GM21447 (cell line): ENCODE measurements around the gene RETREG2.
A peak's percentile ranks its signal among the peaks of the same experiment; 100 is the strongest.

Experiments
- ATAC-seq: cut with Tn5 transposase; IDR thresholded peaks from one replicate; pipeline ENCODE4 v1.9.1; 2021; ENCODE audit not compliant: unreplicated experiment

RETREG2 gene, protein sequence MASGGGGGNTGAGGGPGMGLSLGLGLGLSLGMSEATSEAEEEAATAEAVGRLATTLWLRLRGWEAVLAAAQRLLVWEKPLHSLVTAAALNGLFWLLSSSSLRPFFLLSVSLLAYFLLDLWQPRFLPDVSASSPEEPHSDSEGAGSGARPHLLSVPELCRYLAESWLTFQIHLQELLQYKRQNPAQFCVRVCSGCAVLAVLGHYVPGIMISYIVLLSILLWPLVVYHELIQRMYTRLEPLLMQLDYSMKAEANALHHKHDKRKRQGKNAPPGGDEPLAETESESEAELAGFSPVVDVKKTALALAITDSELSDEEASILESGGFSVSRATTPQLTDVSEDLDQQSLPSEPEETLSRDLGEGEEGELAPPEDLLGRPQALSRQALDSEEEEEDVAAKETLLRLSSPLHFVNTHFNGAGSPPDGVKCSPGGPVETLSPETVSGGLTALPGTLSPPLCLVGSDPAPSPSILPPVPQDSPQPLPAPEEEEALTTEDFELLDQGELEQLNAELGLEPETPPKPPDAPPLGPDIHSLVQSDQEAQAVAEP

DNA sequence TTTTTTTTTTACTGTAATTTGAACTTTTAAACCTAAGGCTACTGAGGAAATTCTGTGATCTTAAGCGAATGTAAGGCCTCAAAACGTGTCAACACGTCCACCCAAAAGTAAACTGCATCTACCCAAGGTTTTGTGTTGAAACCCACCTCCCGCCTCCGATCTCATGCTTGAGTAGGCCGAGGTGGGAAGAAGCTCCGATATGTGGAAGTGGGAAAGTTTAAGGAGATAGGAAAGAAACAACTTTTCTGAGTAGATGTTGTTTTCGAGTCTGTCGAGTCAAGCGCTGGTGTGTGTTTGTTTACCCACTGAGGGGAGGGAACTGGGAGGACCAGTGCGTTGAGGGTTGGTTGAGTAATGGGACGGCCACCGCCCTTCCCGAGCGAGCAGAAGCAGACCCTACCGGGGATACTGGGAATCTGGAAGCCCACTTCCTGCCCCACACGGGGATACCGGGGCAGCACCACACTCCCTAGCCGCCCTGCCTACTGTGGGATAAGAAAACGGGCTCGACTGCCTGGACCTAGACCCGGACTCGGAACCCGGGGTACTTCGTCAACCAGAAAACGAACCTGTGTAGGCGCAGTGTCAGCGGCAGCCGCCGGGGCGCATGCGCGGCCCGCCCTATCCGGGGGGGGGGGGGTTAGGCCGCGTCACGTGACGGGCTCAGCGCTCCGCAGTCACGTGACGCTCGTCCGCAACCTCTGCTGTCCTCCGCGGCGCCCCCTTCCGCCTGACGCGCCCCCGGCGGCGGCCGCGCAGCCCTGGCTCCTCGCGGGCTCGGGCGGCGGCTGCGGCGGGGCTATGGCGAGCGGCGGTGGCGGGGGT, at the start of gene RETREG2:
RETREG2 (plus strand) TSS at position 724 of the 825 bp plus-strand sequence; CDS start at position 802, 78 bp downstream.
- ATAC-seq, result peak; percentile 36

- ATAC-seq, result no peak
These were observed 49.7 kb upstream of the RETREG2 start for GRCh38 chr2:219128396-219128795.

- ATAC-seq, result no peak
These were observed 48.5 kb upstream of the RETREG2 start for GRCh38 chr2:219129589-219129988.

DNA sequence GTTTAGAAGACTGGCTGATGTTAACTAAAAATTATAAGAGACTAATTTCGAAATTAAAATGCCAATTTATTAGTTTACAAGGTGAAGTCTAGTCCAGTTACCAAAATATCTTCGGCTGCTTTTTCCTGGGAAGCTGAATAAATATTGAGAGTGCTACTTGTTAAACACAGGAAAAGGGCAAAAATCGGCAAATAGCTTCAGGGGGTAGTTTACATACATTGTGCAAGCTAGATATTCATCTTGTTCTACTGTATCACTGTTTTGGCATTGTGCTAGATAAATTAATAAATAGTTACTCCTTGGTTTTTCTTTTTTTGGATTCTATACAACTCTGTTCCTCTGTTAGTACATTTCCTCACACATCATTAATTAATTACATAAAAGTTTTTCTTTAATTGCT, 46.7 kb upstream of the RETREG2 start:
- ATAC-seq, result no peak

DNA sequence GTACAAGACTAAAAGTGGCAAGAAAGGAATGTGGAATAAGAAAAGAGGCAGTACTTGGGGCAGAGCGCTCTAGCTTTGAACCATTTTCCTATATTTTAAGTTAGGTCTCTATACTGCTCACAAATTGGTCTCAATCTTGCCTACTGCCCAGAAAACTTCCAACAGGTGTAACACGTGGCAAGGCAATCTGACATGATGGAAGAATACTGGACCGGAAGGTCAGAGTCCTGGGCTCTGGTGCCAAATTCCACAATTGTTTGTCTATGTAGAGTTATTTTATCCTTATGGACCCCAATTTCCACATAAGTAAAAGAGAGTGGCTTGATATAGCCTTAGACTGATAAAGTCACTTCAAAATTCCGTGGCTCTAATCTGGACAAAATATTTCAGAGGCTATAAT, 46.3 kb upstream of the RETREG2 start:
- ATAC-seq, result no peak

DNA sequence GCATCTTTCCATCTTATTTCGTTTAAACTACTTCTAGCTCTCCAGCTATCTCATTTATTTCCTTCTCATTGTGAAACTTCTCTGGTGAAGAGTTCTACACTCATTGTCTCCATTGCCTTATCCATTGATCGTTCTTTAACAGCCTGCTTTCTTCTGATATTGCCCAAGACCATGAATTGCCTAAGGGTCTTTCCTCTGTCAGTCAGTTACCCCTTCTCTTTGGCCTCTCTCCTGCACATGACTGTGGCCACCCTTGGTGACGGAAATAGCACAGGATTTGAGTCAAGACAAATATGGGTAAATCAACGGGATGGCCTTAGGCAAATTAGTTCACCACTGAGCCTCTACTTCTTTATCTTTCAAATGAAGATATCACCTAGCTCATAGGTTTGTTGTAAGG, 44.1 kb upstream of the RETREG2 start:
- no peak for ATAC-seq

DNA sequence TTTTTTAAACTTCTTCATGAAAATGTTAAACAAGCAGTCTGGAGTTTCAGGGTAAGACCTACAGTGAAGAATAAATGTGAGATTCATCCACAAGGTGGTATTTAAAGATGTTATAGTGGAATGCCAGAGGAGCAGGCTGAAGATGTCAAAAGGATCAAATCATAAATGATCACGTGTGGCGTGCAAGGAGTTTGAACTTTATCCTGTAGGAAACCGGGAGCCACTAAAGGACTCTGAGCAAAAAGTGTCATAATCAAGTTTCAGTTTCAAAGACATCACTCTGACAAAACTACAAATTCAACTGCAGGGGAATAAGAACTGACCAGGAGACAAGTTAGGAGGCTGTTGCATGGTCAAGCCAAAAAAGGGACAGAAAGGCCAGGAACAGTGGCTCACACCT, 37.4 kb upstream of the RETREG2 start:
- no peak for ATAC-seq

DNA sequence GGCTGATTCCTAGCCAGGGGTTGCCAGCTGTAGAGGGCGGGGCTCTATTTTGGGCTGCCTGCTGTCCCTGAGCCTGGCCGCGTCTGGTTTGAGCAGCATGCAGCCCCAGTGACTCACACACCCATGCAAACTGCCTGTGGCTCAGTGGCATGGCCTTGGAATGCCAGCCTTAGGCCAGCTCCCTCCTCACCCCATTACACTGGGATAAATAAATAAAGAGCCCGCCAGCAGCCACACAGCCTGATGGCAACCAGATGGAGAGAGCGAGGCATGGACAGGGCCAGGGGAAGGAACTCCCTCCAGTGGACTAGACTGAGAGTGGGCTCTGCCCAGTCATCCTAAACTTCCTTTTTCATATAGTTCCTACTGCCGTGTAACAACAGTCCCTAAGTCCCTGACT, 35.7 kb upstream of the RETREG2 start:
- ATAC-seq, result no peak

DNA sequence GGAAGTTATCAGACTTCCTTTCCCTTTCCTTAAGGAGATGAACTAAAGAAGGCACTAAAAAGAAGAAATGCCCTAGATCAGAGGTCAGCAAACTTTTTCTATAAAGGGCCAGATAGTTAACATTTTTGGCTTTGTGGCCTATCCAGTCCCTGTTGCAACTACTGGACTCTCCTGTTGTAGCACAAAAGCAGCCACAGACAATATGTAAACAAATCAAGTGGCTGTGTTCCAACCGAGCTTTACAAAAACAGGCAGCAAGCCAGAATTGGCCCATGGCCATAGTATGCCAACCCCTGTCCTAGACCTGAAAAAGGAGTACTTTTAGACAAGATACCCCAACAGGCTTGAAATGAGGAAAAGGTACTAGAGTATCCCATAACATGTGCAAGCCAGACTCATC, 28.4 kb upstream of the RETREG2 start:
- ATAC-seq, result no peak

DNA sequence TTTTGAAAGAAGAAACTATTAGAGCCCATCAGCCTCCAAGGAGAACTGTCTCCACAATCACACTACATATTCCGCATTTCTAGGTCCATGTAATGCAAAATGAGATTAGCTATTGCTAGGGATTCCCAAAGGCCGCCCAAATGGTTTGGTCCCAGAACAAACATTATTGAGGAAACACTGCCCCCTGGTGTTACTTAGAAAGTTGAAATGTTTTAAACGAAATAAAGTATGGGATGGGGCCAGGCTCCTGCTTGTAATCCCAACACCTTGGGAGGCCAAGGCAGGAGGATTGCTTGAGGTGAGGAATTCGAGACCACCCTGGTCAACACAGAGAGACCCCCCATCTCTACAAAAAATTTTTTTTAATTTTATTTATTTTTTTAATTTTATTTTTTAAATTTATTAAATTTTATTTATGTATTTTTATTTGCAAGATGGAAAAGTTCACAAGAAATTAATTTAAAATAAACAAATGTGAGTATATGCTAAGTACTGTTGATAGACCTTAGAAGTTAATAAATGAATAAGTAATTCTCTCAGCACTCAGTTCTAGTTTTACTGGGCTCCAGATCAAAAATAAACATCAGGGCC, 22.9 kb upstream of the RETREG2 start:
- ATAC-seq, result no peak

DNA sequence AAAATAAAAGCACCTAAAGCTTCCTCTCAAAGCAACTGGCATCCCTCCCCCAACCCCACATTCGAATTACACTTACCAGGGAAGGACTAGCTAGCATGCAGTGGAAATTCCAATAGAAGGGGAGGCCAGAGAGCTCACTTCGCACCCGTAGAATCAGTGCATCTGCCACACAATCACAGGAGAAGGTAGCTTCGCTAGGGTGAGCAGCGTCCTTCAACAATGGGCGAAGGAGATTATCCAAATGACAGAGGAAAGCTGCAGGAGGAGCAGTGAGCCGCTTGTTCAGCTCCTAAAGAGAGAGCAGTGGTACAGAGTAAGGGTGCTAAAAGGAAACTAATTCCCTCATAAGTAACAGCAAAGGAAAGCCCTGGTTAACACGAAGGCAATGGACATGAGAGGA, 20.7 kb upstream of the RETREG2 start:
- no peak for ATAC-seq

DNA sequence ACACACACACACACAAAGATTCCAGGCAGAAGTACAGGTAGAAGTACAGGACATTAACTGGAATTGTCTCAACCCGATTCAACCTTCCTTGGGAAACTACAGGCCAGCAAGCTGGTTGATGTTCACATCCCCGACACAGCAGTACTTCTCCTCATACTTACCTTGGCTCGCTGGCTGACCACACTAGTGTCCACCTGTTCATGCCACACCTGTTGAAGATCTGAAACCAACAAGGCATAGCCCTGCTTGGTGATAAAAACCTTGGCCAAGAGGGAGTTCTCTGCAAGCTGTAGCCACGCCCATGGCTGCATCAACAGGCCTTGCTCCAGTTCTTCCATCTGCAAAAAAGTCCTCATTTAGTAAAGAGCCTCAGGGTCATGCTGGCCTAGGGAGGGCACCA, 20.1 kb upstream of the RETREG2 start:
- no peak for ATAC-seq

DNA sequence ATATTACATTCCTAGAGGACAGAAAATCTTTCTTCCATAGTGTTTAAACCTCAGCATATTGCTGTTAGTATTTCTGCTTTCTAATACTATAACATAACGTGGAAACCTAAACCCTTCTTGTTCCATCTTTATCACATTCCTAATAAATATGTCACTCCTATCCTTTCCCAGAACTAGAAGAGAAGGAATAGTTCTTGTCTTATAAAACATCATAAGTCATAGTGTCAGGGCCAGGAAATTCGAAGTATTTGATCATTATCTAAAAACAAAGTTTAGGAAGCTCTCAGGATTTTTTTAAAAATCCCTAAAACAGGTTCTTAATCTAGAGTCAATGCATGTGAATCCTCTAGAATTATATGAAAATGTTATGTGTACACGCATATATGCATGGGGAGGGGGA, 19.5 kb upstream of the RETREG2 start:
- no peak for ATAC-seq

GRCh38 chr2:219159771-219160185, 18.3 kb upstream of the RETREG2 start:
- no peak for ATAC-seq

- ATAC-seq, result peak; percentile 84
These were observed 17.7 kb upstream of the RETREG2 start, which contains the start of gene NHEJ1 for GRCh38 chr2:219160186-219161017. Gene NHEJ1 (minus strand): TSS chr2:219160815. CDS start chr2:219158362, 2,453 bp downstream.

DNA sequence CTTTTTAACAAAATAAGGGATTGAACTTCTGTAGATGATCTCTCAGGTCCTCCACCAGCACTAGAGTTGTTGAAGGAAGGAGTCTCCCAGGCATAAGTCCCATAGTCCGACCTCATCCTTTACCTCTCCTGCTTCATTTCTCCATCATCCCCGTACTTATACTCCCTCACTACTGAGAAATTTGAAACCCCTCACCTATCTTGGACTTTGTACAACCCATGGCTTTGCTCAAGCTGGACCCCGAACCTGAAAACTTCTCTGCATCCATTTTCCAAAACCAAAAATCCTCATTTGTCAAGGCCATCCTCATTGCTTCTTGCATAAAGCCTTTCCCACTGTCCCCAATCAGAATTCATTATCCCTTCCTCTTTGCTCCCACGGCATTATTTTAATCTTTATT, 17.0 kb upstream of the RETREG2 start:
- no peak for ATAC-seq

- ATAC-seq, result no peak
These were observed 14.9 kb upstream of the RETREG2 start for GRCh38 chr2:219163156-219163555.

- ATAC-seq, result no peak
These were observed 12.8 kb upstream of the RETREG2 start for GRCh38 chr2:219165058-219165911.

DNA sequence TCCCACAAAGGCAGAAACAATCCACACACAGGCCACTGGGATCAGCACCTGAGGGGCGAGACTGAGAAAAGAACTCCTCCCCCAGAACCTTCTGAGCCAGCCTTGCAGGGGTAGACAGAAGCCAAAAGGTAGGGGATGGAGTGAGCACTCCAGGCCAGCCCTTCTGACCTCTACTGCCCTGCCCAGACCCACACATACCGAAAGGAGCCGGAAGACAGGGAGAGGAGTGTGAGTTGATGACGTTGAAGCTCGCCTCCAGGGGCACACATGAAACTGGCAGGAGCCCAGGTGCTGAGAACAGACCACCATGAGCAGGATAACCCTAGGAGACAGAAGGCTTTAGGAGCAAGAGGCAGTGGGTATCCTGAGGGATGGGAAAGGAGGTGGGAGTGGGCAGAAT, 10.1 kb upstream of the RETREG2 start:
- ATAC-seq, result no peak

DNA sequence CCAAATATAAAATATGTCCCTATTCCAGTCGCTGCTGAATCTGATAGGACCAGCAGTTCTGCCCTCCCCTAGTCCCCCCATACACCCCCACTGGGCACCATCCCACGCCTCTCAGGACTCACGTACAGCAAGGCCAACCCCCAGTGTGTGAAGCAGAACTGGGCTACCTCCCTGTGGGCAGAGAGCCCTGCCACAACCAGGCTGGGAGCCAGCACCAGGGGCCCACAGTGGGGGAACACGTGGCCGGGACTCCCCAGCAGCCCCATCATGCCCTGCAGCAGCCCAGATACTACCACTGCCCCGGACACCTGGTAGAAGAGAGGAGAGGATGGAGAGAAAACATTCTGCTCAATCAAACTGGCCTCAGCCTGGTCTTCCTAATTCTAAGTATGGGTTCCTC, 9.5 kb upstream of the RETREG2 start:
- no peak for ATAC-seq
